ENCODE data around the gene ENOX1.
A peak's percentile ranks its signal among the peaks of the same experiment; 100 is the strongest.

ENOX1 gene

GRCh38 chr13:43797869-43798268 is 11.1 kb upstream of the ENOX1 start:
- no peaks in the 10 kb centered on the region for H3K36me3 Mint-ChIP-seq (ENCODE audit: low read depth)

GRCh38 chr13:43797159-43797558 is 10.4 kb upstream of the ENOX1 start:
- no peaks in the 10 kb centered on the region for H3K9me3 Mint-ChIP-seq
- no peak overlapping the region for H3K27ac Mint-ChIP-seq
- H3K27me3 Mint-ChIP-seq (ENCODE audit: low read depth): peaks cover 34% of the 10 kb centered on the region
- no peak overlapping the region for H3K4me3 Mint-ChIP-seq
- H3K4me1 Mint-ChIP-seq (ENCODE audit: low read depth): peaks cover 8% of the 10 kb centered on the region
- no peaks in the 10 kb centered on the region for H3K36me3 Mint-ChIP-seq (ENCODE audit: low read depth)

More at GRCh38 chr13:43797869-43798268, 11.1 kb upstream of the ENOX1 start:
- Mint-ChIP-seq H3K27me3 (ENCODE audit: low read depth) (peaks cover 30% of the 10 kb centered on the region), H3K4me1 (ENCODE audit: low read depth) (peaks cover 8% of the 10 kb centered on the region), H3K9me3 (no peaks in the 10 kb centered on the region), H3K4me3 (no peak overlapping the region), H3K27ac (no peak overlapping the region)

- H3K27me3 Mint-ChIP-seq (ENCODE audit: low read depth): peaks cover 40% of the 10 kb centered on the region
- H3K4me3 Mint-ChIP-seq: no peak overlapping the region
- H3K36me3 Mint-ChIP-seq (ENCODE audit: low read depth): no peaks in the 10 kb centered on the region
- H3K4me1 Mint-ChIP-seq (ENCODE audit: low read depth): peaks cover 8% of the 10 kb centered on the region
- H3K9me3 Mint-ChIP-seq: no peaks in the 10 kb centered on the region
- H3K27ac Mint-ChIP-seq: no peak overlapping the region
These were observed 7.6 kb upstream of the ENOX1 start for GRCh38 chr13:43794416-43794815.

- Mint-ChIP-seq H3K27me3 (ENCODE audit: low read depth) (peaks cover 50% of the 10 kb centered on the region), H3K27ac (no peak overlapping the region), H3K4me1 (ENCODE audit: low read depth) (peaks cover 7% of the 10 kb centered on the region), H3K4me3 (no peak overlapping the region), H3K9me3 (no peaks in the 10 kb centered on the region), H3K36me3 (ENCODE audit: low read depth) (no peaks in the 10 kb centered on the region)
These were observed 5.5 kb upstream of the ENOX1 start for GRCh38 chr13:43792076-43792881.

GRCh38 chr13:43787997-43788396 is 1.2 kb upstream of the ENOX1 start:
- Mint-ChIP-seq H3K9me3 (no peaks in the 10 kb centered on the region), H3K4me1 (ENCODE audit: low read depth) (no peaks in the 10 kb centered on the region), H3K27me3 (ENCODE audit: low read depth) (peaks cover 49% of the 10 kb centered on the region), H3K36me3 (ENCODE audit: low read depth) (no peaks in the 10 kb centered on the region), H3K4me3 (peak overlapping the region; percentile 51), H3K27ac (no peak overlapping the region)

- Mint-ChIP-seq H3K27ac (no peak overlapping the region), H3K9me3 (no peaks in the 10 kb centered on the region), H3K27me3 (ENCODE audit: low read depth) (peaks cover 49% of the 10 kb centered on the region), H3K4me3 (peak overlapping the region; percentile 51), H3K36me3 (ENCODE audit: low read depth) (no peaks in the 10 kb centered on the region), H3K4me1 (ENCODE audit: low read depth) (no peaks in the 10 kb centered on the region)
These were observed 733 bp upstream of the ENOX1 start for GRCh38 chr13:43787518-43787891.

GRCh38 chr13:43786472-43786765 is 353 bp downstream of the ENOX1 start:
- Mint-ChIP-seq H3K4me1 (ENCODE audit: low read depth) (no peaks in the 10 kb centered on the region), H3K9me3 (no peaks in the 10 kb centered on the region), H3K4me3 (no peak overlapping the region), H3K36me3 (ENCODE audit: low read depth) (no peaks in the 10 kb centered on the region), H3K27me3 (ENCODE audit: low read depth) (peaks cover 44% of the 10 kb centered on the region), H3K27ac (no peak overlapping the region)

- no peak overlapping the region for H3K27ac Mint-ChIP-seq
These were observed 911 bp downstream of the ENOX1 start for GRCh38 chr13:43785650-43786471.

GRCh38 chr13:43785261-43785649 is 1.5 kb downstream of the ENOX1 start:
- H3K36me3 Mint-ChIP-seq (ENCODE audit: low read depth): no peaks in the 10 kb centered on the region
- peak overlapping the region; percentile 32 for H3K4me3 Mint-ChIP-seq
- H3K9me3 Mint-ChIP-seq: no peaks in the 10 kb centered on the region
- no peaks in the 10 kb centered on the region for H3K4me1 Mint-ChIP-seq (ENCODE audit: low read depth)
- H3K27me3 Mint-ChIP-seq (ENCODE audit: low read depth): peaks cover 48% of the 10 kb centered on the region
- no peak overlapping the region for H3K27ac Mint-ChIP-seq

More at GRCh38 chr13:43785650-43786471, 911 bp downstream of the ENOX1 start:
- Mint-ChIP-seq H3K9me3 (no peaks in the 10 kb centered on the region), H3K27me3 (ENCODE audit: low read depth) (peaks cover 48% of the 10 kb centered on the region), H3K4me3 (peak overlapping the region; percentile 82), H3K4me1 (ENCODE audit: low read depth) (no peaks in the 10 kb centered on the region), H3K36me3 (ENCODE audit: low read depth) (no peaks in the 10 kb centered on the region)

- Mint-ChIP-seq H3K9me3 (no peaks in the 10 kb centered on the region), H3K4me3 (no peak overlapping the region), H3K36me3 (ENCODE audit: low read depth) (no peaks in the 10 kb centered on the region), H3K4me1 (ENCODE audit: low read depth) (no peaks in the 10 kb centered on the region), H3K27me3 (ENCODE audit: low read depth) (peaks cover 44% of the 10 kb centered on the region), H3K27ac (no peak overlapping the region)
These were observed 2.3 kb downstream of the ENOX1 start for GRCh38 chr13:43784496-43784895.

GRCh38 chr13:43783820-43784219 is 3.0 kb downstream of the ENOX1 start:
- H3K27ac Mint-ChIP-seq: no peak overlapping the region
- peaks cover 44% of the 10 kb centered on the region for H3K27me3 Mint-ChIP-seq (ENCODE audit: low read depth)
- no peaks in the 10 kb centered on the region for H3K4me1 Mint-ChIP-seq (ENCODE audit: low read depth)
- H3K4me3 Mint-ChIP-seq: no peak overlapping the region
- H3K9me3 Mint-ChIP-seq: no peaks in the 10 kb centered on the region
- H3K36me3 Mint-ChIP-seq (ENCODE audit: low read depth): no peaks in the 10 kb centered on the region

GRCh38 chr13:43782686-43783085 is 4.1 kb downstream of the ENOX1 start:
- peaks cover 40% of the 10 kb centered on the region for H3K27me3 Mint-ChIP-seq (ENCODE audit: low read depth)
- H3K4me1 Mint-ChIP-seq (ENCODE audit: low read depth): no peaks in the 10 kb centered on the region
- no peaks in the 10 kb centered on the region for H3K9me3 Mint-ChIP-seq
- H3K4me3 Mint-ChIP-seq: no peak overlapping the region
- no peaks in the 10 kb centered on the region for H3K36me3 Mint-ChIP-seq (ENCODE audit: low read depth)
- no peak overlapping the region for H3K27ac Mint-ChIP-seq

- peaks cover 38% of the 10 kb centered on the region for H3K27me3 Mint-ChIP-seq (ENCODE audit: low read depth)
These were observed 6.1 kb downstream of the ENOX1 start for GRCh38 chr13:43780666-43781065.

GRCh38 chr13:43776501-43777079 is 10.2 kb downstream of the ENOX1 start:
- Mint-ChIP-seq H3K36me3 (ENCODE audit: low read depth) (no peaks in the 10 kb centered on the region), H3K9me3 (no peaks in the 10 kb centered on the region), H3K27me3 (ENCODE audit: low read depth) (peaks cover 25% of the 10 kb centered on the region), H3K4me3 (no peak overlapping the region), H3K27ac (no peak overlapping the region), H3K4me1 (ENCODE audit: low read depth) (no peaks in the 10 kb centered on the region)

More at GRCh38 chr13:43780666-43781065, 6.1 kb downstream of the ENOX1 start:
- no peak overlapping the region for H3K27ac Mint-ChIP-seq
- H3K36me3 Mint-ChIP-seq (ENCODE audit: low read depth): no peaks in the 10 kb centered on the region
- H3K4me3 Mint-ChIP-seq: no peak overlapping the region
- no peaks in the 10 kb centered on the region for H3K9me3 Mint-ChIP-seq
- no peaks in the 10 kb centered on the region for H3K4me1 Mint-ChIP-seq (ENCODE audit: low read depth)

- H3K9me3 Mint-ChIP-seq: no peaks in the 10 kb centered on the region
- no peak overlapping the region for H3K4me3 Mint-ChIP-seq
- H3K27ac Mint-ChIP-seq: no peak overlapping the region
- no peaks in the 10 kb centered on the region for H3K36me3 Mint-ChIP-seq (ENCODE audit: low read depth)
- no peaks in the 10 kb centered on the region for H3K4me1 Mint-ChIP-seq (ENCODE audit: low read depth)
- peaks cover 22% of the 10 kb centered on the region for H3K27me3 Mint-ChIP-seq (ENCODE audit: low read depth)
These were observed 10.8 kb downstream of the ENOX1 start for GRCh38 chr13:43776006-43776405.
